Astrocyte (in vitro differentiated cells and primary cell): ENCODE data around the gene AURKAIP1. TPM values are rescaled to one million over a fixed set of nuclear protein-coding genes. Genes with fewer than 3 reads are reported as not detected.

Experiments used
- DNase-seq: peaks from one replicate; pipeline ENCODE4 v3.0.0-alpha.2; 2010; ENCODE audit warnings: low read depth
- FAIRE-seq: peaks from 2 replicates; lab custom pipeline; 2011; peaks lifted over from hg19 to GRCh38; lab: Jason Lieb, UNC
- H2AFZ ChIP-seq: 2 replicates; pipeline ENCODE4 v1.6.0; 2012; ENCODE audit warnings: low read depth, low read length, inconsistent platforms
- H3K27ac ChIP-seq: 2 replicates; pipeline ENCODE4 v1.5.1; 2011; ENCODE audit warnings: low read depth, low read length, inconsistent platforms
- H3K27me3 ChIP-seq: 2 replicates; pipeline ENCODE4 v1.6.0; 2011; ENCODE audit warnings: low read length, inconsistent platforms; ENCODE audit not compliant: insufficient read depth
- H3K36me3 ChIP-seq: 2 replicates; pipeline ENCODE4 v1.5.1; 2011; ENCODE audit warnings: low read length, inconsistent platforms; ENCODE audit not compliant: insufficient read depth
- H3K4me1 ChIP-seq: 2 replicates; pipeline ENCODE4 v1.5.1; 2011; ENCODE audit warnings: low read length, inconsistent platforms; ENCODE audit not compliant: insufficient read depth
- H3K4me2 ChIP-seq: 2 replicates; pipeline ENCODE4 v1.6.0; 2012; ENCODE audit warnings: low read length, inconsistent platforms
- H3K4me3 ChIP-seq: 2 replicates; pipeline ENCODE4 v1.5.1; 2011; ENCODE audit warnings: low read depth, mild to moderate bottlenecking, low read length, inconsistent platforms; ENCODE audit not compliant: insufficient read depth
- H3K79me2 ChIP-seq: 2 replicates; pipeline ENCODE4 v1.6.0; 2012; ENCODE audit warnings: mild to moderate bottlenecking, low read length, inconsistent platforms; ENCODE audit not compliant: insufficient read depth
- H3K9ac ChIP-seq: 2 replicates; pipeline ENCODE4 v1.6.0; 2012; ENCODE audit warnings: mild to moderate bottlenecking, low read length, inconsistent platforms
- H3K9me3 ChIP-seq: 2 replicates; pipeline ENCODE4 v1.5.1; 2012; ENCODE audit warnings: low read depth, mild to moderate bottlenecking, low read length, inconsistent platforms; ENCODE audit not compliant: insufficient read depth
- H4K20me1 ChIP-seq: 2 replicates; pipeline ENCODE4 v1.6.0; 2012; ENCODE audit warnings: low read length, inconsistent platforms; ENCODE audit not compliant: insufficient read depth
- H3K27ac Mint-ChIP-seq: one replicate; pipeline ENCODE4 v1.8.0; 2021; ENCODE audit warnings: mild to moderate bottlenecking, mixed read lengths; ENCODE audit not compliant: unreplicated experiment
- H3K27me3 Mint-ChIP-seq: one replicate; pipeline ENCODE4 v1.8.0; 2021; ENCODE audit warnings: low read depth, mixed read lengths; ENCODE audit not compliant: unreplicated experiment
- H3K36me3 Mint-ChIP-seq: one replicate; pipeline ENCODE4 v1.8.0; 2021; ENCODE audit warnings: low read depth, mixed read lengths; ENCODE audit not compliant: unreplicated experiment
- H3K4me1 Mint-ChIP-seq: one replicate; pipeline ENCODE4 v1.8.0; 2021; ENCODE audit warnings: low read depth, mixed read lengths; ENCODE audit not compliant: unreplicated experiment
- H3K4me3 Mint-ChIP-seq: one replicate; pipeline ENCODE4 v1.8.0; 2021; ENCODE audit warnings: mild to moderate bottlenecking, moderate library complexity, mixed read lengths; ENCODE audit not compliant: unreplicated experiment
- H3K9me3 Mint-ChIP-seq: one replicate; pipeline ENCODE4 v1.8.0; 2021; ENCODE audit warnings: mild to moderate bottlenecking, mixed read lengths; ENCODE audit not compliant: unreplicated experiment
- EZH2 ChIP-seq: IDR thresholded peaks from 2 replicates; pipeline ENCODE4 v1.6.1; 2012; ENCODE audit warnings: mild to moderate bottlenecking, low read length, inconsistent platforms; ENCODE audit not compliant: insufficient read depth
- total RNA-seq: library from RNA; stranded (reverse); gene quantifications from 2 replicates; pipeline ENCODE4 v1.2.1, GENCODE V29; 2021
- TF ChIP-seq, protein P1 (sequence below): IDR thresholded peaks from 2 replicates; pipeline ENCODE4 v1.5.1; 2011; ENCODE audit warnings: low read depth, mild to moderate bottlenecking, inconsistent platforms, low read length, moderate library complexity; ENCODE audit not compliant: insufficient read depth

The AURKAIP1 gene
- total RNA-seq, 1 donor from 2014 or later: 135 TPM

- H3K27me3 Mint-ChIP-seq: no peaks in the 10 kb centered on the region
- no peak overlapping the region for H3K4me3 Mint-ChIP-seq
- peak overlapping the region; percentile 34 for H3K27ac Mint-ChIP-seq
- no peak overlapping the region for H3K9ac ChIP-seq
- no peak overlapping the region for H3K4me3 ChIP-seq
- no peak for DNase-seq
- no peaks in the 10 kb centered on the region for H3K9me3 Mint-ChIP-seq
- no peaks in the 10 kb centered on the region for H3K9me3 ChIP-seq
- peaks cover 73% of the 10 kb centered on the region for H4K20me1 ChIP-seq
- peaks cover 39% of the 10 kb centered on the region for H3K4me1 ChIP-seq
- no peak for FAIRE-seq
- H3K4me2 ChIP-seq: no peak overlapping the region
- H2AFZ ChIP-seq: no peak overlapping the region
- H3K4me1 Mint-ChIP-seq: peaks cover 12% of the 10 kb centered on the region
- no peaks in the 10 kb centered on the region for H3K27me3 ChIP-seq
- peaks cover 67% of the 10 kb centered on the region for H3K79me2 ChIP-seq
- H3K36me3 ChIP-seq: peaks cover 8% of the 10 kb centered on the region
- H3K27ac ChIP-seq: no peak overlapping the region
- H3K36me3 Mint-ChIP-seq: no peaks in the 10 kb centered on the region
- TF ChIP-seq, protein P1, sequence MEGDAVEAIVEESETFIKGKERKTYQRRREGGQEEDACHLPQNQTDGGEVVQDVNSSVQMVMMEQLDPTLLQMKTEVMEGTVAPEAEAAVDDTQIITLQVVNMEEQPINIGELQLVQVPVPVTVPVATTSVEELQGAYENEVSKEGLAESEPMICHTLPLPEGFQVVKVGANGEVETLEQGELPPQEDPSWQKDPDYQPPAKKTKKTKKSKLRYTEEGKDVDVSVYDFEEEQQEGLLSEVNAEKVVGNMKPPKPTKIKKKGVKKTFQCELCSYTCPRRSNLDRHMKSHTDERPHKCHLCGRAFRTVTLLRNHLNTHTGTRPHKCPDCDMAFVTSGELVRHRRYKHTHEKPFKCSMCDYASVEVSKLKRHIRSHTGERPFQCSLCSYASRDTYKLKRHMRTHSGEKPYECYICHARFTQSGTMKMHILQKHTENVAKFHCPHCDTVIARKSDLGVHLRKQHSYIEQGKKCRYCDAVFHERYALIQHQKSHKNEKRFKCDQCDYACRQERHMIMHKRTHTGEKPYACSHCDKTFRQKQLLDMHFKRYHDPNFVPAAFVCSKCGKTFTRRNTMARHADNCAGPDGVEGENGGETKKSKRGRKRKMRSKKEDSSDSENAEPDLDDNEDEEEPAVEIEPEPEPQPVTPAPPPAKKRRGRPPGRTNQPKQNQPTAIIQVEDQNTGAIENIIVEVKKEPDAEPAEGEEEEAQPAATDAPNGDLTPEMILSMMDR: no peak
- no peak for TF ChIP-seq EZH2
These were observed 32.4 kb downstream of the AURKAIP1 start for GRCh38 chr1:1342584-1343115.

- peaks cover 34% of the 10 kb centered on the region for H3K4me1 ChIP-seq
- no peak overlapping the region for H3K27ac ChIP-seq
- Mint-ChIP-seq H3K4me1 (peaks cover 8% of the 10 kb centered on the region), H3K4me3 (no peak overlapping the region), H3K9me3 (no peaks in the 10 kb centered on the region), H3K27ac (no peak overlapping the region), H3K36me3 (no peaks in the 10 kb centered on the region), H3K27me3 (no peaks in the 10 kb centered on the region)
- H3K4me3 ChIP-seq: no peak overlapping the region
- H2AFZ ChIP-seq: no peak overlapping the region
- H4K20me1 ChIP-seq: peaks cover 71% of the 10 kb centered on the region
- TF ChIP-seq EZH2: no peak
- TF ChIP-seq, protein P1: no peak
- no peak for DNase-seq
- FAIRE-seq: no peak
- H3K36me3 ChIP-seq: peaks cover 8% of the 10 kb centered on the region
- no peak overlapping the region for H3K4me2 ChIP-seq
- peaks cover 61% of the 10 kb centered on the region for H3K79me2 ChIP-seq
- H3K9me3 ChIP-seq: no peaks in the 10 kb centered on the region
- no peaks in the 10 kb centered on the region for H3K27me3 ChIP-seq
- H3K9ac ChIP-seq: no peak overlapping the region
These were observed 32.9 kb downstream of the AURKAIP1 start for GRCh38 chr1:1342061-1342562.

DNA sequence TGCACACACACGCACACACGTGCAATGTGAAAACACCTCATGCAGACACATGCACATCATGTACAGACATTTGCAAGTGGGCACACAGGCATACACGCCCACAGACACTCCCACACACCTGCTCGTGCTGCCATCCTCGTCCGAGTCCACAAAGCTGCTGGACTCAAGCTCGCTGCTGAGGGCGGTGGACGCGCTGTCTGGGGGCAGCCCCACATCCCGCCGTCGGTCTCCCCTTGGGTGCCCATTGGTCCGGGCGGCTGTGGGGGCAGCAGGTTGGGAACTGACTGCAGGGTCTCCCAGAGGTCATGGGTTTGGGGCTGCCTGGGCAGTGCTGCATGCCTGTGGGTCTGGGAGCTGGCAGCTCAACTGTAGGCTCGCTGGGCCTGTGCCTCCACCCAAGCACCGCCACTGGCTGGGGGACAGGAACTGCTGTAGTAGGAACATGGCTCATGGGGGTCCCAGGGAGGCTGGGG, 33.4 kb downstream of the AURKAIP1 start:
- peaks cover 8% of the 10 kb centered on the region for H3K36me3 ChIP-seq
- Mint-ChIP-seq H3K4me3 (no peak overlapping the region), H3K27ac (no peak overlapping the region), H3K4me1 (peaks cover 4% of the 10 kb centered on the region), H3K9me3 (no peaks in the 10 kb centered on the region), H3K27me3 (no peaks in the 10 kb centered on the region), H3K36me3 (no peaks in the 10 kb centered on the region)
- H3K4me1 ChIP-seq: peaks cover 30% of the 10 kb centered on the region
- no peaks in the 10 kb centered on the region for H3K27me3 ChIP-seq
- no peak overlapping the region for H3K4me3 ChIP-seq
- no peak overlapping the region for H3K4me2 ChIP-seq
- H3K79me2 ChIP-seq: peaks cover 56% of the 10 kb centered on the region
- FAIRE-seq: no peak
- H2AFZ ChIP-seq: no peak overlapping the region
- TF ChIP-seq, protein P1: no peak
- no peak for TF ChIP-seq EZH2
- no peak overlapping the region for H3K9ac ChIP-seq
- peaks cover 65% of the 10 kb centered on the region for H4K20me1 ChIP-seq
- no peaks in the 10 kb centered on the region for H3K9me3 ChIP-seq
- no peak for DNase-seq
- no peak overlapping the region for H3K27ac ChIP-seq
